GM08714 (cell line): ENCODE data around the gene MOB2.

ENCODE experiments used
- H3K4me3 ChIP-seq: fragments of 200-500 bp; sonication (Bioruptor generic); 2 replicates; pipeline ENCODE4 v1.5.1; 2014; ENCODE audit warnings: mild to moderate bottlenecking, low read length, inconsistent platforms
- ZNF274 ChIP-seq: IDR thresholded peaks from 2 replicates; pipeline ENCODE4 v1.6.1; 2012; ENCODE audit warnings: mild to moderate bottlenecking, low read depth, low read length

Gene MOB2

DNA sequence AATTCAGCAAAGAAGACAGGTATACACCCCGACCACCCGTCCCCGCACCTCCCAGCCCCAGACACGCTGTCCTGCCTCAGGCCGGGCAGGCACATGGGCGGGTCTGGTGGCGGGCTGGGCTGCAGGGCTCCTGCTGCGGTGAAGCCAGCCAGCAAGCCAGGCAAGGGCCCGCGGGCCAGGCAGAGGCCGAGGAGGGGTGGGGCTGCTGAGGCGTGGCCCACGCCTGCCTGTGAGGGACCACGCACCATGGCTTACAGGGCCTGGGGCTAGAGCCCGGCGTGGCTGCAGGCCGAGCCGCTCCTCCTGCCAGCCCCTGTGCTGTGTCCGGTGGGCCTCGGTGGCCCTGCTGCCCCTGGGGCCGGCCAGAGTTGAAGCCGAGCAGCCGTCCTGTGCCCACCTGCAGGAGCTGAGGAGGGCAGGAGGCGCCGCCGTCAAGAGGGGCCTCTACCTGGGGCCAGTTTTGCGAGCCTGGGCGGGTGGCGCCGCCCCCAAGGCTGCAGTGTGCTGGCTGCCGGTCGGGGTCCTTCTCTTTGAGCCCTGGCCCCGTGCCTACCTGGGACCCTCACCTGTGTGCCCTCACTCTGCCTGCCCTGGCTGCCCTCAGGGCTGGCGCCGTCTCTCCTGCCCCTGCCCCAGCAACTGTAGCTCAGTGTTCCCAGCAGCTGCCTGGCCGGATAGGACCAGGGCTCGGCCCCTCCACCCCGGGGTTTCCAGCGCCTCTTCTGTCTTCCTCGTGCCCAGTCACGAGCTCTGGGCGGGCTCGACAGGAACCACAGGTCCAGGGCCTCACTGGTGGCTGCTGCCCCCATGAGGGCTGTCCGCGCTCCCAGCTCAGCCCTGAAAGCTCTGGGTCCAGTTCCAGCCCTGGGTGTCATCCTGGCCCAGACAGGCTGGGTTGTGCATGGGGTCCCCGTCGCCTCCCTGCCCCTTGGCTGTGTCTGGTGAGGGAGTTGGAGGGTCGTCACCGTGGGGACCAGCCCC is 38.4 kb downstream of the MOB2 start:
- no peak overlapping the region for H3K4me3 ChIP-seq
- no peak for TF ChIP-seq ZNF274

- no peak overlapping the region for H3K4me3 ChIP-seq
- TF ChIP-seq ZNF274: no peak
Observed at GRCh38 chr11:1446623-1447022, 40.0 kb downstream of the MOB2 start.

DNA sequence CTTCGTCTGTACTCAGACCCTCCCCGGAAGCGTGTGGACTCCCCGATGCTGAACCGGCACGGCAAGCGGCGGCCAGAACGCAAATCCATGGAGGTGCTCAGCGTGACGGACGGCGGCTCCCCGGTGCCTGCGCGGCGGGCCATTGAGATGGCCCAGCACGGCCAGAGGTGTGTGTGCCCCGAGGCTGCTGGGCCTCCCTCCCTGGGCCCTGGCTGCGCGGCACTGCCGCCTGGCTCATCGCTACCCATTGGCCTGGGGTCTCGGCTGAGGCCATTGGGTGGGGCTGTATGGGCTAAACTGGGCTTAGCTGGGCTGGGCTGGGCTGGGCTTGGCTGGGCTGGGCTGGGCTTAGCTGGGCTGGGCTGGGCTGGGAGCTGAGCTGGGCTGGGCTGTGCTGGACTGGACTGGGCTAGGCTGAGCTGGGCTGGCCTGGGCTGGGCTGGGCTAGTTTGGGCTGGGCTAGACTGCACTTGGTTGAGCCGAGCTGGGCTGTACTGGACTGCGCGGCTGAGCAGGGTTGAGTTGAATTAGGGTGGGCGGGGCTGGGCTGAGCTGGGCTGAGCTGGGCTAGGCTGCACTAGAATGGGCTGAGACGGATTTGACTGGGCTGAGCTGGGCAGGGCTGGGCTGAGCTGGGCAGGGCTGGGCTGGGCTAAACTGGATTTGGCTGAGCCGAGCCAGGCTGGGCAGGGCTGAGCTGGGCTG is 40.7 kb downstream of the MOB2 start:
- H3K4me3 ChIP-seq: no peak overlapping the region
- no peak for TF ChIP-seq ZNF274

- TF ChIP-seq ZNF274: no peak
- H3K4me3 ChIP-seq: no peak overlapping the region
Observed at GRCh38 chr11:1444823-1445422, 41.7 kb downstream of the MOB2 start.

GRCh38 chr11:1444321-1444720 is 42.3 kb downstream of the MOB2 start:
- no peak overlapping the region for H3K4me3 ChIP-seq
- no peak for TF ChIP-seq ZNF274

DNA sequence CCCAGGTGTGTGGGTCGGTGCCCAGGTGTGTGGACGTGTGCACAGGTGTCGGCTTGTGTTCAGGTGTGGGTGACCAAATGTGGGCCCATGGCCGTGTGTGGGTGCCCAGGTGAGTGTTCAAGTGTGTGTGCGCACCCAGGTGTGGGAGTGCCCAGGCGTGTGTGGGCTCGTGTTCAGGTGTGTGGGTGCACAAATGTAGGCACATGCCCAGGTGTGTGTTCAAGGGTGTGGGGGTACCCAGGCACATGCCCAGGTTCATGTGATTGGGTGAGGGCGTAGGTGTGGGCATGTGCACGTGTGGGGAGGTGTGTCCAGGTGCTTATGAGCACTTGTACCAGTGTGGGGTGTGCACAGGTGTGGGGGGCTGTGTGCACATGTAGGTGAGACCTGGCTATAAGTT is 42.8 kb downstream of the MOB2 start:
- TF ChIP-seq ZNF274: no peak

DNA sequence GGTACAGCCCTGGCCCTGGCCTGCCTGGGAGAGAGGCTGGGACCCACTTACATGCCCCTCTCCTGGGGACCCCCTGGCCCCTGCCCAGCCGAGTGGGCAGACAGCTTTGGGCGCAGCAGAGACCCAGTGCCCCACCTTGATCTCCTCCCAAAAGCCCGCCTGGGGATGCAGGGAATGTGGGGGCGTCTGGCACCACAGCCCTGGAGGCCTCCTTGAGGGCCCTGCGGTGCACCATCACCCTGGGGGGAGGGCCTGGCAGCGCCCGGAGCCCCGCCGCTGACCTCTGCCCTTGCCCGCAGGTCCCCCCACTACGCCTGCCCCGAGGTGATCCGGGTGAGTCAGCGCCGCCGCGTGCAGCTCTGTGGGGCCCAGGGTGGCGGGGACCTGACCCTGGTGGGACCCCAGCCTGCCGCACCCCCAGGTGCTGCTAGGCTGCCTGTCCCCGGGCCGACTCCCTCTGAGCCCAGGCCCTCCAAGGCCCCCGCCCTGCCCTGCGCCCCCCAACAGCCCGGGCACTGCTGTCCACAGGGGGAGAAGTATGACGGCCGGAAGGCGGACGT is 43.7 kb downstream of the MOB2 start:
- TF ChIP-seq ZNF274: no peak
- no peak overlapping the region for H3K4me3 ChIP-seq

More for the DNA sequence above, 42.8 kb downstream of the MOB2 start:
- H3K4me3 ChIP-seq: no peak overlapping the region

DNA sequence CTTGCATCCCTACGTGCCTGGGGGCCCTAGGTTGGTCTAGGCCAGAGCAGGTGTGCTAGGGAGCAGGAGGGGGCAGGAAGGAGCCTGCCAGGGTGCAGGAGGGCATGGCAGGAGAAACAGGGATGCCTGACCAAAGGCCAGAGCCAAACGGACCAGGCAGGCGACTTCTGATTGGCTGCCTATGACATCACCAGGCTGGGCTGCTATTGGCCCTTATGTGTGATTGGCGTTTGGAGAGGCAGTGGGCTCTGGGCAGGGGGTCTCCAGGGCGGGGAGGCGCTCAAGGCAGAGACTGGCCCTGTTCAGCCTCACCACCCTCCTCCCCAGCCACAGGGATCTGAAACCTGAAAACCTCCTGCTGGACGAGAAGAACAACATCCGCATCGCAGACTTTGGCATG is 44.4 kb downstream of the MOB2 start:
- no peak overlapping the region for H3K4me3 ChIP-seq
- no peak for TF ChIP-seq ZNF274

- H3K4me3 ChIP-seq: no peak overlapping the region
- no peak for TF ChIP-seq ZNF274
Observed at GRCh38 chr11:1440496-1440895, 46.1 kb downstream of the MOB2 start.

DNA sequence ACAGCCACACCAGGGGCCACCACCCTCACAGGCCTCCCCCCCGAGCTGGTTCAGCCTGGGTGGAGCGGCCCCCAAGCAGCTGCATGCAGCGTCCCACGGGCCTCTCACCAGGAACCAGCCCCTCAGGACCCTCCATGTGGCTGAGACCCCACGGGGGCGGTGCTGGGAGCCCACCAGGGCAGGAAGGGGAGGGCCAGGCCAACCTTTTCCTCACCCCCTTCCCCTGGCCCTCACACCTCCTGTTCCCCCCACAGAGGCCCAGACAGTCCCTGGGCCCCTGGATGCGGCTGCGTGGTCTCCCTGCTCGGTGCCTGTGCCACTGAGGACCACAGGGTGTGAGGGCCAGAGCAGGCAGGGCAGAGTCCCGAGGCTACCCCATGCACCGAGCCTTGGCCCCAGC is 46.5 kb downstream of the MOB2 start:
- TF ChIP-seq ZNF274: no peak
- no peak overlapping the region for H3K4me3 ChIP-seq

- H3K4me3 ChIP-seq: no peak overlapping the region
- TF ChIP-seq ZNF274: no peak
Observed at GRCh38 chr11:1439341-1439740, 47.2 kb downstream of the MOB2 start.

DNA sequence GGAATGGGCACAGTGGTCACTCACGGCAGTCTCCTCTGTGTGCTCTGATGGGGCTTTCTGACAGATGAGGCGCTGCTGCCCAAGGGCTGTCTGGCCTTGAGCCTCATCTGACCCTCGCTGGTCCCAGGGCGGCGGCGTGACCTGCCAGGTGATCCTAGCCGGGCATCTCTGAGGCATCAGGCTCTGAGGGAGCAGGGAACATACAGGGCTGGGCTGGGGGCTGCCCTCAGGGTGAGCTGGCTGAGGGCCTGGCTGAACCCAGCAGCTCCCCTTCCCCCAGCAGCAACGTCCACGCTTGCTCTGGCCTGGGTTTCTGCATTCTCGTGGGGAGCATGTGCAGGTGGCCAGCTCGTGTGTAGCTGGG is 47.6 kb downstream of the MOB2 start:
- no peak overlapping the region for H3K4me3 ChIP-seq
- no peak for TF ChIP-seq ZNF274

GRCh38 chr11:1438261-1438966 is 48.2 kb downstream of the MOB2 start:
- TF ChIP-seq ZNF274: no peak

GRCh38 chr11:1437500-1437899 is 49.1 kb downstream of the MOB2 start:
- no peak for TF ChIP-seq ZNF274
- no peak overlapping the region for H3K4me3 ChIP-seq

More at GRCh38 chr11:1438261-1438966, 48.2 kb downstream of the MOB2 start:
- no peak overlapping the region for H3K4me3 ChIP-seq
